ENCODE results near the gene EPHA7. TPM values are rescaled to one million over a fixed set of nuclear protein-coding genes. Genes with fewer than 3 reads are reported as not detected.

The EPHA7 gene
- total RNA-seq, 2 donors from 2014 or later = 0.26 to 0.33 TPM

- no peaks in the 10 kb centered on the region for H3K4me1 ChIP-seq
- no peak overlapping the region for H3K4me3 ChIP-seq
- no peak overlapping the region for H3K27ac ChIP-seq
- intact Hi-C loops (cut with DNase I) = no loop called here
- DNase-seq (no peak), ATAC-seq (no peak)
- H3K9me3 ChIP-seq = no peaks in the 10 kb centered on the region
- H3K36me3 ChIP-seq (replicated peaks in 1 of 2; ENCODE audit: insufficient read depth in 1 of 2, low read depth in 2 of 2) = no peaks in the 10 kb centered on the region
- no peaks in the 10 kb centered on the region for H3K27me3 ChIP-seq
- TF ChIP-seq CTCF (IDR thresholded peaks at IDR 0.05) (no peak), POLR2A (IDR thresholded peaks at IDR 0.05) (no peak)
- 25 to 41% methylated on average over 2 of the region's 2 CpGs for WGBS, 2 donors
Measured at GRCh38 chr6:93343476-93343875, 75.9 kb downstream of the EPHA7 start.

GRCh38 chr6:93341900-93342613 lies 77.3 kb downstream of the EPHA7 start:
- intact Hi-C loops (cut with DNase I) = no loop called here
- H3K9me3 ChIP-seq = no peaks in the 10 kb centered on the region
- no peak for DNase-seq
- no peak overlapping the region for H3K4me3 ChIP-seq
- no peak for TF ChIP-seq POLR2A (IDR thresholded peaks at IDR 0.05)
- H3K27me3 ChIP-seq = no peaks in the 10 kb centered on the region
- no peak overlapping the region for H3K27ac ChIP-seq
- ATAC-seq = no peak
- 40 to 50% methylated on average over 1 of the region's 1 CpG for WGBS, 2 donors
- H3K4me1 ChIP-seq = no peaks in the 10 kb centered on the region
- H3K36me3 ChIP-seq (replicated peaks in 1 of 2; ENCODE audit: insufficient read depth in 1 of 2, low read depth in 2 of 2) = no peaks in the 10 kb centered on the region

- no peak for DNase-seq
- no peak overlapping the region for H3K4me3 ChIP-seq
- H3K27ac ChIP-seq = no peak overlapping the region
- no peak for ATAC-seq
- no peaks in the 10 kb centered on the region for H3K36me3 ChIP-seq (replicated peaks in 1 of 2; ENCODE audit: insufficient read depth in 1 of 2, low read depth in 2 of 2)
- no peak for TF ChIP-seq POLR2A (IDR thresholded peaks at IDR 0.05)
- H3K27me3 ChIP-seq = no peaks in the 10 kb centered on the region
- H3K9me3 ChIP-seq = no peaks in the 10 kb centered on the region
- no peaks in the 10 kb centered on the region for H3K4me1 ChIP-seq
- intact Hi-C loops (cut with DNase I) = no loop called here
- 35 to 50% methylated on average over 2 of the region's 2 CpGs for WGBS, 2 donors
Measured at GRCh38 chr6:93337772-93338394, 81.5 kb downstream of the EPHA7 start.

GRCh38 chr6:93337014-93337413 lies 82.3 kb downstream of the EPHA7 start:
- WGBS, 2 donors = 91 to 96% methylated on average over 1 of the region's 1 CpG
- TF ChIP-seq POLR2A (IDR thresholded peaks at IDR 0.05) (no peak), CTCF (IDR thresholded peaks at IDR 0.05) (no peak)
- Histone ChIP-seq H3K4me1 (no peaks in the 10 kb centered on the region), H3K9me3 (no peaks in the 10 kb centered on the region), H3K27ac (no peak overlapping the region), H3K27me3 (no peaks in the 10 kb centered on the region), H3K4me3 (no peak overlapping the region), H3K36me3 (replicated peaks in 1 of 2; ENCODE audit: insufficient read depth in 1 of 2, low read depth in 2 of 2) (no peaks in the 10 kb centered on the region)
- DNase-seq = no peak
- no peak for ATAC-seq
- intact Hi-C loops (cut with DNase I) = no loop called here

- H3K36me3 ChIP-seq (replicated peaks in 1 of 2; ENCODE audit: insufficient read depth in 1 of 2, low read depth in 2 of 2) = no peaks in the 10 kb centered on the region
- no peaks in the 10 kb centered on the region for H3K27me3 ChIP-seq
- H3K4me1 ChIP-seq = no peaks in the 10 kb centered on the region
- H3K4me3 ChIP-seq = no peak overlapping the region
- intact Hi-C loops (cut with DNase I) = no loop called here
- H3K9me3 ChIP-seq = no peaks in the 10 kb centered on the region
- no peak for TF ChIP-seq CTCF (IDR thresholded peaks at IDR 0.05)
- TF ChIP-seq POLR2A (IDR thresholded peaks at IDR 0.05) = no peak
- DNase-seq (no peak), ATAC-seq (no peak)
- whole genome bisulfite sequencing, 2 donors = 78 to 81% methylated on average over 2 of the region's 2 CpGs
- H3K27ac ChIP-seq = no peak overlapping the region
Measured at GRCh38 chr6:93329301-93330000, 89.9 kb downstream of the EPHA7 start.

Measured in body of pancreas (tissue), 4 donors.